HUES6 (cell line): ENCODE measurements around the gene ZSCAN12.

Source experiments
- H3K27ac ChIP-seq: 2 replicates; pipeline ENCODE4 v1.7.0; 2013; ENCODE audit warnings: low read depth, mild to moderate bottlenecking, low read length, inconsistent platforms
- H3K27me3 ChIP-seq: 2 replicates; pipeline ENCODE4 v1.6.1; 2013; ENCODE audit warnings: low read length; ENCODE audit not compliant: control insufficient read depth, insufficient read depth
- H3K36me3 ChIP-seq: 2 replicates; pipeline ENCODE4 v1.6.1; 2013; ENCODE audit warnings: low read length; ENCODE audit not compliant: control insufficient read depth, insufficient read depth
- H3K4me1 ChIP-seq: 2 replicates; pipeline ENCODE4 v1.6.1; 2013; ENCODE audit warnings: low read length; ENCODE audit not compliant: control insufficient read depth, insufficient read depth
- H3K4me3 ChIP-seq: 2 replicates; pipeline ENCODE4 v1.5.1; 2013; ENCODE audit warnings: low read depth, low read length
- H3K9ac ChIP-seq: one replicate; pipeline ENCODE4 v1.6.1; 2013; ENCODE audit warnings: mild to moderate bottlenecking, low read length
- H3K9me3 ChIP-seq: 2 replicates; pipeline ENCODE4 v1.6.1; 2013; ENCODE audit warnings: low read depth, low read length; ENCODE audit not compliant: control insufficient read depth, insufficient read depth

ZSCAN12 gene

DNA sequence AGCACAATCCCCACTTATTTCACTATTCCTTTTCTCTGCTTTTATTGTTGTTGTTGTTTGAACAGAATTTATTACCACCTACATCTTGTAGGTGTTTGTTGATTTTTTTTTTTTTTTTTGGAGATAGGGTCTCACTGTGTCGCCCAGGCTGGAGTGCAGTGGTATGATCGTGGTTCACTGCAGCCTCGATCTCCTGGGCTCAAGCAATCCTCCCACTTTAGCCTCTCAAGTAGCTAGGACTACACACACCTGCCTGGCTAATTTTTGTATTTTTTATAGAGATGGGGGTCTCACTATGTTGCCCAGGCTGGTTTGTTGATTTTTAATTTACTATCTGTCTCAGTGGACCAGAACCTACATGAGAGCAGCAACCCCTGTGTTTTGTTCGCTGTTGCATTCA is 3.6 kb downstream of the ZSCAN12 start:
- peaks cover 18% of the 10 kb centered on the region for H3K4me1 ChIP-seq
- peaks cover 54% of the 10 kb centered on the region for H3K36me3 ChIP-seq
- H3K4me3 ChIP-seq: no peak overlapping the region
- peaks cover 4% of the 10 kb centered on the region; the same call in 1 of the 2 replicates for H3K27me3 ChIP-seq
- no peaks in the 10 kb centered on the region for H3K9me3 ChIP-seq
- no peak overlapping the region for H3K9ac ChIP-seq
- no peak overlapping the region for H3K27ac ChIP-seq

DNA sequence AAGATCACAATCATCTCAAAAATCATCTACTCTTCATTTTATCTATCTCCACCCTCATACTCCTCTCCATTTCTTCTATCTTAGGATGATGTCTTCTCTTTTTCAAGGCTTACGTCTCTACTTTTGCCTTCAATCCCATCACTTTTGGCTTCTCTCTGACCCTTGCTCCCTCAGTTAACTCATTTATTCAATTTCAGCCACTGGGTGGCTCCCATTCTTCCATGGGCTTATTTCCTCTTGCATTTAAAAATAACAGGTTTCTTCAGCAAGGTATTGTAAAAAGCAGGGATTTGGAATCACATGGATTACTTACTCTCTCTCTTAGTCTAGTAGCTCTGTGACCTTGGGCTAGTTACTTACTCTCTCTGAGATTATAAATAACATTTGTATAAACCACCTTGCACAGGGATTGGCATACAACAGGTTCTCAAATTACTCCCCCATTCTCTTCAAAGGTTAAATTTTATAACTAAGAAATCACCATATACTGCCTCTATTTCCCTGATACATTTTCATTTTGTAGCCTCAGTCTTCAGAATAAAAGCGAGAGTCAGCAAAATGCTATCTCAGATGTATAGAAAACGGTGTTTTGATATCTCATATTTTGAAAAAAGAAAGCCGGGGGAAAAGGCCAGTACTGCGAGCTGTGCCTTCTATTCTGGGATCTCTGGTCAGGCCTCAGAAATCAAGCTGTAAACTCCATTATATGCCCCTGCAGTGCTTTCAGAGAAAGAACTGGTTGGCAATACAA is 5.5 kb downstream of the ZSCAN12 start:
- Histone ChIP-seq H3K27ac (no peak overlapping the region), H3K27me3 (no peaks in the 10 kb centered on the region), H3K9me3 (no peaks in the 10 kb centered on the region), H3K4me1 (peaks cover 14% of the 10 kb centered on the region; the same call in 1 of the 2 replicates), H3K9ac (no peak overlapping the region), H3K36me3 (peaks cover 72% of the 10 kb centered on the region), H3K4me3 (no peak overlapping the region)

DNA sequence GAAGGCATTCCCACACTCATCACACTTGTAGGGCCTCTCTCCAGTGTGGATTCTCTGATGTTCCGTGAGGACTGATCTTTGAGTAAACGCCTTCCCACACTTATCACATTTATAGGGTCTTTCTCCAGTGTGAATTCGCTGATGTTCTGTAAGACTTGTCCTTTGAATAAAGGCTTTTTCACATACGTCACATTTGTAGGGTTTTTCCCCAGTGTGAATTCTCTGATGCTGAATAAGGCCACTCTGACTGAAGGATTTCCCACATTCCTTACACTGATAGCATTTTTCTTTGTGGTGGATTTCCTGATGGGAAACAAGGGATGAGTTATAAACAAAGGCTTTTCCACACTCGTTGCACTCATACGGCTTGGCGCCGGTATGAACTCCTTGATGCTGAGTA is 8.9 kb downstream of the ZSCAN12 start:
- no peak overlapping the region for H3K27ac ChIP-seq
- no peaks in the 10 kb centered on the region for H3K27me3 ChIP-seq
- H3K4me3 ChIP-seq: no peak overlapping the region
- H3K9me3 ChIP-seq: no peaks in the 10 kb centered on the region
- peaks cover 74% of the 10 kb centered on the region for H3K36me3 ChIP-seq
- no peaks in the 10 kb centered on the region for H3K4me1 ChIP-seq
- H3K9ac ChIP-seq: no peak overlapping the region

DNA sequence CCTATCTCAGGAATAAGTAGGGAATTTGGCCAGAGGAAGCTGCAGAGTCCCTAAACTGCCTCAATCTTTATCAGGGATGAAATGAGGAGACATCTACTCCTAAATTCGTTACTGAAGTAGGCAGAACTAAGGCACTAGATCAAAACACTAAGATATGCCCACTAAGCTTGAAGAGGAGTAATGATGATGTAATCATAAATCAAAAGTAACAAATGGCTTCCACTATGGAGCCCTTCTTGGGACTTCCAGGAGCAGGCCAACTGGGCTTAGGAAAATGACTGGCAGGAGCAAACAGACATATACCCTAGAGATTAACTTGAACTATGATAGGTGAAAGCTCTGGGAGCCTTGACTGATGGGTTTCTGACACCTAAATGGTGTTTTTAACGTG is 15.4 kb downstream of the ZSCAN12 start:
- peak overlapping the region; percentile 69 for H3K9ac ChIP-seq
- H3K27me3 ChIP-seq: no peaks in the 10 kb centered on the region
- H3K4me3 ChIP-seq: peak overlapping the region; percentile 64; the same call in 1 of the 2 replicates
- no peaks in the 10 kb centered on the region for H3K9me3 ChIP-seq
- H3K36me3 ChIP-seq: peaks cover 65% of the 10 kb centered on the region
- peaks cover 12% of the 10 kb centered on the region; the same call in 1 of the 2 replicates for H3K4me1 ChIP-seq
- H3K27ac ChIP-seq: no peak overlapping the region

DNA sequence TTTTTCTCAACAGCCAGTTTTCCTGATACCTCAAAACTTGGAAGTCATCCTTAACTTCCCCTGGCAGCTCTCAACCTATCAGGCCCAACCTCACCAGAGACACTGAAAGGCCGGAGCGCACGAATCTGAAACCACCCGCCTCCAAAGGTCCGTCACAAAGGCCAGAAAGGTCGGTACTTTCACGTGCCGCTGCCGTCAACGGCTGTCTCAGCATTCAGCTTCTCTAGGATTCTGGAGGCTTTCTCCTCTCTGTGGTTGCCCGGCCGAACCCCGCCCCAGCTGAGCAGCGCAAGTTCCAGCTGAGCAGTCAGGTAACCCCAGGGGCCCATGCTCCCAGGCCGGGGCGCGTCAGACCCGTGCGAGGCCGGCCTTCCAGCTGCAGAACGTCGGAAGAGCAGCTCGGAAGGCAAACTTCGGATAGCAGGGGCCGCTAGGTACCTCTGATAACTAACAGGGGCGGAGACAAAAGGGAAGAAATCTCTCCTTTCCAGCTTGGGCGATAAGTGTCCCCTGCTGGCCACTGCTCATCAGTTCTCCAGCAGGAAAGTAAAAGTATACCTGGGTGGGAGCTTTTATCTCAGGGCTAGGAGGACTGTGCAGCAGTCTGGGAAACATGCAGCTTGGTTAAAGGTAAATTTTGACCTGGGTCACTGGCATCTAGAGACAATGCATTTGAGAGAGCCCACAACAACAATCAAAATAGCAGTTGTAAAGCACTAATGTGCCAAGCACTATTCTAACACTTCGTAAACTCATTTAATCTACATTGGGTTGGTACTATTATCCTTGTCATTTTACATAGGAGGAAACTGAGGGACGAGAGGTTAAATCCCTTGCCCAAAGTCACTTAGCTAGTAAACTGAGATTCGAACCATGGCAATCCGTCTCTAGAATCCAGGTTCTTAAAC is 16.1 kb downstream of the ZSCAN12 start:
- Histone ChIP-seq H3K4me3 (peak overlapping the region; percentile 64), H3K27me3 (no peaks in the 10 kb centered on the region), H3K36me3 (peaks cover 65% of the 10 kb centered on the region), H3K9ac (peak overlapping the region; percentile 69), H3K27ac (peak overlapping the region; percentile 55; the same call in 1 of the 2 replicates), H3K4me1 (peaks cover 12% of the 10 kb centered on the region; the same call in 1 of the 2 replicates), H3K9me3 (no peaks in the 10 kb centered on the region)

DNA sequence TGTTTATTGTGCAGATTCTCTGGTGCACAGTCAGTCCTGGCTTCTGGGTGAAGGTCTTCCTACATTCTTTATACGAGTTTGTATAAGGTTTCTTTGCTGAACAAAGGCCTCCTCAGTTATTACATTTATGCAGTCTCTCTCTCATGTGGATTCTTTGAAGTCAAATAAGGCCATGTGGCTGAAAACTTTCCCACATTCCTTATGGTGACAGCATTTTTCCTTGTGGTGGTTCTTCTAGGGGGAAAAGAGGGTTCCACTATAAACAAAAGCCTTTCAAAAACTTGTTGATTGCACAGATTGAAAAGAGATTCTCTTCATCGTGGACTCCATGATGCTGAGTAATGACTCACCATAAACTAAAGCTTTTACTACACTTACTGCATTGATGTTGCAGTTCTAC is 19.2 kb downstream of the ZSCAN12 start:
- Histone ChIP-seq H3K36me3 (peaks cover 46% of the 10 kb centered on the region), H3K9ac (no peak overlapping the region), H3K4me1 (peaks cover 12% of the 10 kb centered on the region), H3K27me3 (no peaks in the 10 kb centered on the region), H3K27ac (no peak overlapping the region), H3K4me3 (no peak overlapping the region), H3K9me3 (no peaks in the 10 kb centered on the region)

DNA sequence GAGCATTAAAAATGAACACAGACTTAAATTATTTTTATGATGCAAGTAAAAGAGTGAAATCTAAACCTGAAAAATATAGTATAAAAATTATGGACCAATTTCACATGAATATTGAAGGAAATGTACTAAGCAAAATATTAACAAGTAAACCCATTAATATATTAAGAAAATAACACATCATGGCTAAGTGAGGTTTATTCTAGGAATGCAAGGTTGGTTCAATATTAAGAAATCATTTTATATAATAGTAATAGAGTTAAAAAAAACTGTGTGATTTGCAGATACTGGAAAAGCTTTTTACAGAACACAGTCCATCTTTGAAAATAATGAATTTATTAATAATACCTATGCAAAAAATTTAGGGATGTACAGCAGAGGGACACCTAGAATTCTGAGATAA is 20.9 kb downstream of the ZSCAN12 start:
- Histone ChIP-seq H3K9me3 (no peaks in the 10 kb centered on the region), H3K9ac (no peak overlapping the region), H3K27ac (no peak overlapping the region), H3K4me1 (peaks cover 4% of the 10 kb centered on the region), H3K27me3 (no peaks in the 10 kb centered on the region), H3K36me3 (peaks cover 41% of the 10 kb centered on the region), H3K4me3 (no peak overlapping the region)

DNA sequence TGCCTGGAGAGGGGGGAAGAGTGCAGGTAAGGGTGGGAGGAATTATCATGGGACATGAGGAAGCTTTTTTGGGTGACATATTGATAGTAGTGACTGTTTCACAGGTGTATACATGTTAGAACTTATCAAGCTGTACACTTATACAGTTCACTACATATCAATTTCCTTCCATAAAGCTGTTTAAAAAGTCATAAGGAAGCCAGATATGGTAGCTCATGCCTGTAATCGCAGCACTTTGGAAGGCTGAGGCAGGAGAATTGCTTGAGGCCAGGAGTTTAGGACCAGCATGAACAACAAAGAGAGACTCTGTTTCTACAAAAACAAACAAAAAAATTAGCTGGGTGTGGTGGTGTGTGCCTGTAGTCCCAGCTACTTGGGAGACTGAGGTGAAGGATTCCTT is 21.7 kb downstream of the ZSCAN12 start:
- Histone ChIP-seq H3K4me3 (no peak overlapping the region), H3K9ac (no peak overlapping the region), H3K4me1 (peaks cover 2% of the 10 kb centered on the region), H3K36me3 (peaks cover 41% of the 10 kb centered on the region), H3K9me3 (no peaks in the 10 kb centered on the region), H3K27ac (no peak overlapping the region), H3K27me3 (no peaks in the 10 kb centered on the region)

DNA sequence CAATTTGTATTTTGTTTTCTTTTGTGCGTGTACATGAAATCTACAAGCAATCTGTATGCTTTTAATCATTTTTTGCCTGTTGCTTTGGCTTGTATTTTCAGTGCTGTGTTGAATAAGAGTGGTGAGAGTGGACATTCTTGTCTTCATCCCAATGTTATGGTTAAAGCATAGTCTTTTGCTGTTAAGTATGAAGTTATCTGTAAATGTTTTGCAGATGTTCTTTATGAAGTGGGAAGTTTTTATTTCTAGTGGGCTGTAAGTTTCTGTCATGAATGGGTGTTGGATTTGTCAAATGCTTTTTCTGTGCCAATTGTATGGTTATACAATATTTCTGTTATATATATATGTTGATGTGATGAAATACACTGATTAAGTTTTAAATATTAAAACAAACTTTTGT is 25.6 kb downstream of the ZSCAN12 start:
- H3K9ac ChIP-seq: no peak overlapping the region
- no peaks in the 10 kb centered on the region for H3K9me3 ChIP-seq
- peaks cover 10% of the 10 kb centered on the region for H3K36me3 ChIP-seq
- H3K4me3 ChIP-seq: no peak overlapping the region
- H3K27me3 ChIP-seq: no peaks in the 10 kb centered on the region
- no peak overlapping the region for H3K27ac ChIP-seq
- no peaks in the 10 kb centered on the region; the same call in 1 of the 2 replicates for H3K4me1 ChIP-seq

DNA sequence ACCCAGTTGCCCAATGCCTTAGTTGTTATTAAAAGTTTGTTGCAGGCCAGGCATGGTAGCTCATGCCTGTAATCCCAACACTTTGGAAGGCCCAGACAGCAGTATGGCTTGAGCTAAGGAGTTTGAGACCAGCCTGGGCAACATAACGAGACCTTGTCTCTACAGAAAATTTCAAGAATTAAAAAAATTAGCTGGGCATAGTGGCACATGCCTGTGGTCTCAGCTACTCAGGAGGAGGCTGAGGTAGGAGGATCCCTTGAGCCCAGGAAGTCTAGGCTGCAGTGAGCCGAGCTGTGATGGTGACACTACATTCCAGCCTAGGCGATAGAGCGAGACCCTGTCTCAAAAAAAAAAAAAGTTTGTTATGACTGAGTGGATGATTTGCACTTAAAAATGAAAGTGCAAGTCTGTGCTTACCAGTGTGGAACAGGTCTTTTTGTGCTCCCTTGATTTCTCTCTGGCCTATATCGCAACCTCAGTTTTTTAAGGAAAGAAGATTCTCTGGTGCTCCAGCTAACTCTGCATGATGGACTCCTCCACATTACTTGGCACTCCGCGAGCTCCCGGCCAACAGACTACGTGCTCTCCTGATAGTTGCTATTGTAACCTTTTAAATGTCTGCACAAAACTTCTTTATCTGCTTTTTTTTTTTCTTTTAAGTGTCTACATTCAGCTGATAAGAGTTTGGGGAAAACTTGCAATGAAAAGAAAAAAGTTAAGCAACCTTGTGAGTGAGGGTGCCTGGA is 27.7 kb downstream of the ZSCAN12 start:
- Histone ChIP-seq H3K9me3 (no peaks in the 10 kb centered on the region), H3K4me3 (no peak overlapping the region), H3K27ac (no peak overlapping the region), H3K27me3 (no peaks in the 10 kb centered on the region), H3K36me3 (peaks cover 2% of the 10 kb centered on the region; the same call in 1 of the 2 replicates), H3K9ac (no peak overlapping the region), H3K4me1 (no peaks in the 10 kb centered on the region)
